Measurements from ENCODE around the gene SRRD. TPM values are rescaled to one million over a fixed set of nuclear protein-coding genes. Genes with fewer than 3 reads are reported as not detected.
A peak's percentile ranks its signal among the peaks of the same experiment; 100 is the strongest.

The SRRD gene
- total and polyA plus RNA-seq, 2 experiments from 2014 or later = 20.2 to 25.7 TPM

- in situ Hi-C loops (cut with MboI) = no loop called here
- peak; percentile 46 for DNase-seq
- peaks cover 61% of the 10 kb centered on the region for H3K79me2 ChIP-seq (ENCODE audit: insufficient read depth)
These were observed 656 bp downstream of the SRRD start for GRCh38 chr22:26484360-26484706.

DNA sequence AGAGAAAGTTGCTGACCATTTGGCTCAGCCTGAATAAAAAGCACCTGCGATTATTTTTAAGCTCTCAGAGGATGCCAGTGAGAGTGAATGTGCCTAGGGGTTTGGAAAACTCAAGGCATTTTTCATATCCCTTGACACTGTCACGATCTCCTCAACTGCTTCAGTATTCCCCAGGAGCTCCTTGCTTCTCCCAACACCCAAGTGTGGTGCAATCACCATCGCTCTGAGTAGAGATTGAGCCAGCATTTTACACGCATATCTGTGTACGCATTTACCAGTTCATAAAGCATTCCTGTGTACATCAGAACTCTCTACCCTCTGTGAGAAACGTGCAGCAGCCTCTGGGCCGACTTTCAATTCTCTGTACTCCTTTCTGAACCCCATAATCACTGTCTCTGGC, 1.3 kb downstream of the SRRD start:
- H3K4me1 ChIP-seq (ENCODE audit: insufficient read depth) = peaks cover 20% of the 10 kb centered on the region
- H3K9me2 ChIP-seq (ENCODE audit: insufficient read depth) = no peaks in the 10 kb centered on the region
- H3K27ac ChIP-seq = peak overlapping the region; percentile 80
- peak overlapping the region; percentile 30; the same call in 1 of the 2 replicates for H2AFZ ChIP-seq
- no peaks in the 10 kb centered on the region for H3K9me3 ChIP-seq (ENCODE audit: low read depth)
- 23 to 26% methylated on average over 7 of the region's 7 CpGs for WGBS, 2 experiments (ENCODE audit: low coverage in 1 of 2, low lambda C conversion rate in 2 of 2, missing lambda C conversion rate in 2 of 2)
- no peaks in the 10 kb centered on the region for H4K20me1 ChIP-seq (ENCODE audit: insufficient read depth)
- TF ChIP-seq EZH2phosphoT487 (IDR thresholded peaks at IDR 0.05; ENCODE audit: insufficient read depth, low read depth) (no peak), EZH2 (IDR thresholded peaks at IDR 0.05; ENCODE audit: insufficient read depth, poor library complexity, severe bottlenecking) (no peak)
- peak overlapping the region; percentile 81 for H3K4me3 ChIP-seq
- H3K9ac ChIP-seq = peak overlapping the region; percentile 97
- in situ Hi-C loops (cut with MboI) = no loop called here
- H3K4me2 ChIP-seq (ENCODE audit: unreplicated experiment) = peak overlapping the region; percentile 76
- no peaks in the 10 kb centered on the region for H3K27me3 ChIP-seq (replicated peaks; ENCODE audit: insufficient read depth)
- no peaks in the 10 kb centered on the region; the same call in 1 of the 2 replicates for H3K36me3 ChIP-seq (ENCODE audit: low read depth)
- DNase-seq = peak; percentile 75
- H3F3A ChIP-seq (ENCODE audit: insufficient read depth) = no peaks in the 10 kb centered on the region; the same call in 1 of the 2 replicates
- H3K79me2 ChIP-seq (ENCODE audit: insufficient read depth) = peaks cover 54% of the 10 kb centered on the region

More at GRCh38 chr22:26484360-26484706, 656 bp downstream of the SRRD start:
- peak overlapping the region; percentile 81 for H3K4me3 ChIP-seq
- WGBS, 2 experiments (ENCODE audit: low coverage in 1 of 2, low lambda C conversion rate in 2 of 2, missing lambda C conversion rate in 2 of 2) = 6 to 11% methylated on average over 6 of the region's 6 CpGs
- H3K9me3 ChIP-seq (ENCODE audit: low read depth) = no peaks in the 10 kb centered on the region
- no peaks in the 10 kb centered on the region for H3K36me3 ChIP-seq (ENCODE audit: low read depth)
- peak overlapping the region; percentile 85 for H2AFZ ChIP-seq
- peak overlapping the region; percentile 97 for H3K9ac ChIP-seq
- H3K9me2 ChIP-seq (ENCODE audit: insufficient read depth) = no peaks in the 10 kb centered on the region
- TF ChIP-seq EZH2 (IDR thresholded peaks at IDR 0.05; ENCODE audit: insufficient read depth, poor library complexity, severe bottlenecking) (no peak), EZH2phosphoT487 (IDR thresholded peaks at IDR 0.05; ENCODE audit: insufficient read depth, low read depth) (no peak)
- H4K20me1 ChIP-seq (ENCODE audit: insufficient read depth) = no peaks in the 10 kb centered on the region
- H3K4me1 ChIP-seq (ENCODE audit: insufficient read depth) = peaks cover 20% of the 10 kb centered on the region
- peak overlapping the region; percentile 80 for H3K27ac ChIP-seq
- no peaks in the 10 kb centered on the region; the same call in 1 of the 2 replicates for H3F3A ChIP-seq (ENCODE audit: insufficient read depth)
- H3K27me3 ChIP-seq (replicated peaks; ENCODE audit: insufficient read depth) = no peaks in the 10 kb centered on the region
- H3K4me2 ChIP-seq (ENCODE audit: unreplicated experiment) = peak overlapping the region; percentile 76

- H3K9ac ChIP-seq = peak overlapping the region; percentile 97
- no peak for DNase-seq
- H3K4me2 ChIP-seq (ENCODE audit: unreplicated experiment) = no peak overlapping the region
- H3F3A ChIP-seq (ENCODE audit: insufficient read depth) = no peaks in the 10 kb centered on the region; the same call in 1 of the 2 replicates
- in situ Hi-C loops (cut with MboI) = no loop called here
- H3K36me3 ChIP-seq (ENCODE audit: low read depth) = peaks cover 3% of the 10 kb centered on the region
- no peaks in the 10 kb centered on the region for H3K27me3 ChIP-seq (replicated peaks; ENCODE audit: insufficient read depth)
- H3K4me3 ChIP-seq = 0 out of 2 replicates have a peak overlapping the region, but pooled peaks have one; percentile 81
- no peaks in the 10 kb centered on the region for H3K9me2 ChIP-seq (ENCODE audit: insufficient read depth)
- TF ChIP-seq EZH2phosphoT487 (IDR thresholded peaks at IDR 0.05; ENCODE audit: insufficient read depth, low read depth) = no peak
- TF ChIP-seq EZH2 (IDR thresholded peaks at IDR 0.05; ENCODE audit: insufficient read depth, poor library complexity, severe bottlenecking) = no peak
- H3K4me1 ChIP-seq (ENCODE audit: insufficient read depth) = peaks cover 20% of the 10 kb centered on the region
- H4K20me1 ChIP-seq (ENCODE audit: insufficient read depth) = no peaks in the 10 kb centered on the region
- H3K27ac ChIP-seq = peak overlapping the region; percentile 80
- no peaks in the 10 kb centered on the region for H3K9me3 ChIP-seq (ENCODE audit: low read depth)
- H3K79me2 ChIP-seq (ENCODE audit: insufficient read depth) = peaks cover 50% of the 10 kb centered on the region
- 70 to 75% methylated on average over 3 of the region's 3 CpGs for WGBS, 2 experiments (ENCODE audit: low coverage in 1 of 2, low lambda C conversion rate in 2 of 2, missing lambda C conversion rate in 2 of 2)
- no peak overlapping the region for H2AFZ ChIP-seq
These were observed 2.2 kb downstream of the SRRD start for GRCh38 chr22:26485806-26486390.

DNA sequence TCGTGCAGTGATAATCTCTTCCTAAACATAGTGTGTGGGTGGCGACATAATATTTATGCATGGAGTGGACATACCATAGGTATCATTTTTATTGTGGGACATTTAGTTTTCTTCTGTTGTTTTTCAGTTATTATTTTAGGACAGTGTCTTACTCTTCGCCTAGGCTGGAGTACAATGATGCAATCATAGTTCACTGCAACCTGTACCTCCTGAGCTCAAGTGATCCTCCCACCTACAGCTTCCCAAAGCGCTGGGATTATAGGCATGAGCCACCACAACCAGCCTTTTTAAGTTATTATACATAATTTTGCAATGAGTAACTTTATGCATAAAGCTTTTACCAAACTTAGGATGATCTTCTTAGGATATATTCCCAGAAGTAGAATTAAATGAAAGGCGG, 2.7 kb downstream of the SRRD start:
- Histone ChIP-seq H3K27me3 (replicated peaks; ENCODE audit: insufficient read depth) (no peaks in the 10 kb centered on the region), H3K9ac (no peak overlapping the region), H3F3A (ENCODE audit: insufficient read depth) (no peaks in the 10 kb centered on the region; the same call in 1 of the 2 replicates), H3K4me1 (ENCODE audit: insufficient read depth) (peaks cover 20% of the 10 kb centered on the region), H4K20me1 (ENCODE audit: insufficient read depth) (no peaks in the 10 kb centered on the region), H3K27ac (no peak overlapping the region), H3K36me3 (ENCODE audit: low read depth) (peaks cover 8% of the 10 kb centered on the region), H3K79me2 (ENCODE audit: insufficient read depth) (peaks cover 45% of the 10 kb centered on the region), H3K9me2 (ENCODE audit: insufficient read depth) (no peaks in the 10 kb centered on the region), H3K4me2 (ENCODE audit: unreplicated experiment) (no peak overlapping the region), H3K9me3 (ENCODE audit: low read depth) (no peaks in the 10 kb centered on the region), H2AFZ (no peak overlapping the region), H3K4me3 (no peak overlapping the region)
- no peak for TF ChIP-seq EZH2 (IDR thresholded peaks at IDR 0.05; ENCODE audit: insufficient read depth, poor library complexity, severe bottlenecking)
- TF ChIP-seq EZH2phosphoT487 (IDR thresholded peaks at IDR 0.05; ENCODE audit: insufficient read depth, low read depth) = no peak
- no peak for DNase-seq
- in situ Hi-C loops (cut with MboI) = no loop called here
- 90 to 93% methylated on average over 5 of the region's 5 CpGs for WGBS, 2 experiments (ENCODE audit: low coverage in 1 of 2, low lambda C conversion rate in 2 of 2, missing lambda C conversion rate in 2 of 2)
